GM19395 (cell line): ENCODE measurements around the gene EML1.

Experiments
- ATAC-seq: cut with Tn5 transposase; IDR thresholded peaks from one replicate; pipeline ENCODE4 v1.9.1; 2021; ENCODE audit warnings: mild to moderate bottlenecking, moderate library complexity; ENCODE audit not compliant: unreplicated experiment

EML1 gene

DNA sequence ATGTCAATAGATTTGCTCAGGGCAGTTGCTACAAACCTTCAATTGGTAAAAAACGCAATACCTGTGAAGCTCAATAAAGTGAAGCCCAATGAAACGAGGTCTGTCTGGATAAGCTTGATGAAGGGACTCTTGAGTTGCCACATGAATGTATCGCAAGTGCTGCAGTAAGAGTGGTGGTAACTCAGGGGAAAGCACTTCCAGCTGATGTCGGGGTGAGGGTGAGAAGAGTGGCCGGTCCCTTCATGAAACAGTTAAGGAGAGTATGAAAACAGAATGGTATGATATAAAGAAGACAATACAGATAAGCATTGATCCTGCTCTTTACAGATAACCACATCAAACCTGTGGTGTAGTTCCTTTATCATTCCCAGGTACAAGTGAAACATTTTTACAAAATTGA, 188.6 kb downstream of the EML1 start:
- no peak for ATAC-seq

DNA sequence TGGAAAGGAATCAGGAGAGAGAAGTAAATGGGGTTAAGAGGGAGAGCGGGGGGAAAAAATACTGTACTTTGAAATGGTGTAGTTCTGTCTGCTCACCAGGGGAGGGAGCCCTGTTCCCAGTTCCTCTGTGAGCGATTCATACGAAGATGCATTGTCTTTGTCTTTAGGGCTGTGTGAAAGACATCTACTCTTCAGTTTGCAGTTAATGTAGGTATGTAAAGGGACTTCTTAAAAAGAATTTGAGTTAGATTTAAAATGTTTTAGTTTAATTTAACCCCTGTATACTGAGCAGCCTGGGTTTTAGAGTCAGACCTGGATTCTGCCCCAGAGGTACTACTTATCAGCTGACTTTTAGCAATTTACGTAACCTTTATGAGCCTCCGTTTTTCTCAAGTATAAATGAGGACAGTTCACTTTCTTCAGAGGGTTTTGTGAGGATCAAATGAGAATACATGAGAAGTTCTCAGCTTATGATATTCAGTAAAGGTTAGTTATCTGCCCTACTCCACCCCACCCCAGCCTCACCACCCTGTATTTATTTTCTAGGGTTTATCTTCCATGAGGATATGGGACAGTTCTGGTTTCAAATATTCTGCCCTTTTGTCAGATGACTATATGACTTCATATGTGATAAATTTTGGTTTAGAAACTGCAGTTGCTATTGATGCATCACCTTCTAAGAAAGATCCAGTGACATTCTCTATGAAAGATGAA, 189.5 kb downstream of the EML1 start:
- no peak for ATAC-seq

DNA sequence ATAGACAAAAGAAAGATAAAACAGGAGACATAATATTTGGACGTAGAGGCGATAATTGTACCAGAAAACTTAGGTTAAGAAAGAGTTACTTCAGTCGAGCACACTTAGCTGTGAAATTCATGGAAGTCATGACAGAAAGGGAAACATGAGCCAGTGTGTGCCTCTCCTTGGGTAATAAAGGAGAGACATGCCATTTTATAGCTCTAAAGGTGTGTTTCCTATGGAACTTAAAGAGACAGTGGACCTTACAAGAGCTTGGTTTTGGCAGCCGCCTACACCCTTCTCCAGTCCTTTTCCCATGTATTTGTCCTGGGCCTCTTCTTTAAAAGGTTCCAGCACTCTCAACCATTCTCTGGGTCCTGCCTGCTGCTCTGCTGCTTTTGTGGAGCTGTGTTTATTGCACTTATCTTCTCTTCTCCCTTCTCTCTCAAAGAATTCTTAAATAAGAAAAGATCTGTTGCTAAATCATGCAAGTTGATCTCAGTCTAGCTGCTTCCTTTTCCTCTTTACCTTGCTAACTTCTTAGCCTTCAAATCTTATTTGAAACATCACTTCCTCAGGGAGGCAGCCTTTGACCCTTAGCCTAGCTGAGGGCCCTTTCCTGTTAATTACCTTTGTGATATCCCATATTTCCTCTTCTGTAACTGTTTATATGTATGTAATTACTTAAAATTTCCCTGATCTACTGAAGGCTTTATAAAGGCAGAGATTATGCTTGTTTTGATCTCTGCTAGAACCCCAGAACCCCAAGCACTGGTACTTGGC, 190.2 kb downstream of the EML1 start:
- no peak for ATAC-seq

- ATAC-seq: no peak
Measured at GRCh38 chr14:99984036-99984435, 190.8 kb downstream of the EML1 start.

DNA sequence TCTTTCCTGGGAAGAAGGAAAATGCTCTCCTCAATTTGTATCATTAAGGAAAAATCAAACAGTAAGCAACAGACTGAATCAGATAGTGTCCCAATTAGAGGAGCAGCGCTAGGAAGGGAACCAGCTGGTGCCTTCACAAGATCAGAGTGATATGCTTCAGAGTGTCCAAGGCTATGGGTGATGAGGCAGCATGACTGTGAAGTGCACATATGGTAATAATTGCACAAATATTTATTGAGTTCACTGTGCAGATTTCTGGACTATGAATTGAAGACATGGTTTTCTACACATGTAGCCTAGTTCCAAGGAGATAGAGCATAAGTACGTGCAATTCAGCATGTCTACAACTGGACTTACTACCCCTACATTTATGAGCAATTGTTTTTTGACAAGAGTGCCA, 193.2 kb downstream of the EML1 start:
- no peak for ATAC-seq

- no peak for ATAC-seq
Measured at GRCh38 chr14:99989032-99989431, 195.8 kb downstream of the EML1 start.

- ATAC-seq: no peak
Measured at GRCh38 chr14:99990268-99991170, 197.3 kb downstream of the EML1 start.

GRCh38 chr14:99991331-99991730, 198.1 kb downstream of the EML1 start:
- ATAC-seq: no peak
